ENCODE data around the gene ECI2. TPM values are rescaled to one million over a fixed set of nuclear protein-coding genes. Genes with fewer than 3 reads are reported as not detected.

ECI2 gene
- total RNA-seq, 1 experiment from 2014 or later = 19.7 TPM

GRCh38 chr6:4164456-4164855 lies 29.1 kb upstream of the ECI2 start:
- Mint-ChIP-seq H3K4me3 (ENCODE audit: low read depth, unreplicated experiment) (no peak overlapping the region), H3K27me3 (ENCODE audit: unreplicated experiment) (peaks cover 14% of the 10 kb centered on the region), H3K27ac (ENCODE audit: unreplicated experiment) (no peak overlapping the region), H3K36me3 (ENCODE audit: insufficient read depth, unreplicated experiment) (no peaks in the 10 kb centered on the region), H3K4me1 (ENCODE audit: low read depth, unreplicated experiment) (no peaks in the 10 kb centered on the region), H3K9me3 (ENCODE audit: low read depth, unreplicated experiment) (no peaks in the 10 kb centered on the region)
- CTCF ChIA-PET = no interaction called here
- DNase-seq = no peak
- BruUV-seq (replicated peaks) = no TSS peak
- no peak for TF ChIP-seq CTCF (IDR thresholded peaks at IDR 0.05; ENCODE audit: unreplicated experiment)
- intact Hi-C loops (cut with micrococcal nuclease; ENCODE audit: unreplicated experiment) = no loop called here

GRCh38 chr6:4164117-4164442 lies 28.7 kb upstream of the ECI2 start:
- no peak for TF ChIP-seq CTCF (IDR thresholded peaks at IDR 0.05; ENCODE audit: unreplicated experiment)
- Mint-ChIP-seq H3K4me1 (ENCODE audit: low read depth, unreplicated experiment) (no peaks in the 10 kb centered on the region), H3K36me3 (ENCODE audit: insufficient read depth, unreplicated experiment) (no peaks in the 10 kb centered on the region), H3K27me3 (ENCODE audit: unreplicated experiment) (peaks cover 16% of the 10 kb centered on the region), H3K27ac (ENCODE audit: unreplicated experiment) (no peak overlapping the region), H3K4me3 (ENCODE audit: low read depth, unreplicated experiment) (no peak overlapping the region), H3K9me3 (ENCODE audit: low read depth, unreplicated experiment) (no peaks in the 10 kb centered on the region)
- no peak for DNase-seq
- intact Hi-C loops (cut with micrococcal nuclease; ENCODE audit: unreplicated experiment) = no loop called here
- CTCF ChIA-PET = no interaction called here
- no TSS peak for BruUV-seq (replicated peaks)

- H3K27ac Mint-ChIP-seq (ENCODE audit: unreplicated experiment) = no peak overlapping the region
- H3K9me3 Mint-ChIP-seq (ENCODE audit: low read depth, unreplicated experiment) = no peaks in the 10 kb centered on the region
- no peak for DNase-seq
- H3K4me3 Mint-ChIP-seq (ENCODE audit: low read depth, unreplicated experiment) = no peak overlapping the region
- no peaks in the 10 kb centered on the region for H3K4me1 Mint-ChIP-seq (ENCODE audit: low read depth, unreplicated experiment)
- H3K27me3 Mint-ChIP-seq (ENCODE audit: unreplicated experiment) = peaks cover 16% of the 10 kb centered on the region
- H3K36me3 Mint-ChIP-seq (ENCODE audit: insufficient read depth, unreplicated experiment) = no peaks in the 10 kb centered on the region
- no TSS peak for BruUV-seq (replicated peaks)
- intact Hi-C loops (cut with micrococcal nuclease; ENCODE audit: unreplicated experiment) = no loop called here
- CTCF ChIA-PET = no interaction called here
- TF ChIP-seq CTCF (IDR thresholded peaks at IDR 0.05; ENCODE audit: unreplicated experiment) = no peak
Observed at GRCh38 chr6:4163408-4164116, 28.2 kb upstream of the ECI2 start.

GRCh38 chr6:4162370-4162769 lies 27.0 kb upstream of the ECI2 start:
- H3K4me1 Mint-ChIP-seq (ENCODE audit: low read depth, unreplicated experiment) = no peaks in the 10 kb centered on the region
- BruUV-seq (replicated peaks) = no TSS peak
- intact Hi-C loops (cut with micrococcal nuclease; ENCODE audit: unreplicated experiment) = no loop called here
- no peaks in the 10 kb centered on the region for H3K9me3 Mint-ChIP-seq (ENCODE audit: low read depth, unreplicated experiment)
- H3K27me3 Mint-ChIP-seq (ENCODE audit: unreplicated experiment) = peaks cover 18% of the 10 kb centered on the region
- H3K36me3 Mint-ChIP-seq (ENCODE audit: insufficient read depth, unreplicated experiment) = no peaks in the 10 kb centered on the region
- TF ChIP-seq CTCF (IDR thresholded peaks at IDR 0.05; ENCODE audit: unreplicated experiment) = no peak
- H3K4me3 Mint-ChIP-seq (ENCODE audit: low read depth, unreplicated experiment) = no peak overlapping the region
- CTCF ChIA-PET = interaction anchor here (0.6 kb wide), 1 partner anchor 12 kb away, joined by 3 read pairs; no protein-coding TSS in a partner anchor
- no peak for DNase-seq
- H3K27ac Mint-ChIP-seq (ENCODE audit: unreplicated experiment) = no peak overlapping the region
